Glomerular endothelial cell (primary cell): Measurements from ENCODE around the gene TGFBI. TPM values are rescaled to one million over a fixed set of nuclear protein-coding genes. Genes with fewer than 3 reads are reported as not detected.

Experiments used
- total RNA-seq: library from RNA; depleted of rRNA; stranded (reverse); fragments of >200 nt; gene quantifications from 2 replicates; pipeline ENCODE4 v1.2.3, GENCODE V29; 2015

The TGFBI gene
- total RNA-seq, 1 donor from 2014 or later: 110 TPM

Other genes with a start within 250 kb of the TGFBI start
- not detected in 2 replicates for gene SLC25A48, start 194.3 kb upstream of the TGFBI start, total RNA-seq
- gene IL9, start 133.1 kb upstream of the TGFBI start, total RNA-seq: not detected in 2 replicates
- gene LECT2, start 74.0 kb upstream of the TGFBI start, total RNA-seq: not detected in 2 replicates
- 42.6 and 50.6 TPM in 2 replicates for gene SMAD5, start 103.9 kb downstream of the TGFBI start, total RNA-seq
- gene SMIM32, start 164.2 kb downstream of the TGFBI start, total RNA-seq: not detected in 2 replicates